ENCODE results near the gene FIZ1.

The FIZ1 gene

GRCh38 chr19:55567708-55568328 lies 31.5 kb downstream of the FIZ1 start:
- no peak overlapping the region for H3K27ac ChIP-seq (replicated peaks)
- no peak for DNase-seq (ENCODE audit: low read depth in 1 of 2, low spot score in 1 of 2)
- TF ChIP-seq SPI1 (IDR thresholded peaks at IDR 0.05; ENCODE audit: borderline replicate concordance, low read depth) (no peak), REST (IDR thresholded peaks at IDR 0.05; ENCODE audit: insufficient replicate concordance, low read depth) (no peak), CTCF (IDR thresholded peaks at IDR 0.05; ENCODE audit: insufficient read depth, low read length) (no peak), POLR2AphosphoS5 (IDR thresholded peaks at IDR 0.05; ENCODE audit: low read depth) (no peak), GABPA (IDR thresholded peaks at IDR 0.05; ENCODE audit: low read depth) (no peak)
- H3K4me3 ChIP-seq (replicated peaks; ENCODE audit: insufficient read depth, low read length): no peak overlapping the region
- no peaks in the 10 kb centered on the region for H3K27me3 ChIP-seq (ENCODE audit: insufficient read depth, poor library complexity, severe bottlenecking)

GRCh38 chr19:55566823-55567222 lies 32.5 kb downstream of the FIZ1 start:
- no peaks in the 10 kb centered on the region for H3K27me3 ChIP-seq (ENCODE audit: insufficient read depth, poor library complexity, severe bottlenecking)
- H3K27ac ChIP-seq (replicated peaks): no peak overlapping the region
- no peak for TF ChIP-seq CTCF (IDR thresholded peaks at IDR 0.05; ENCODE audit: insufficient read depth, low read length)
- TF ChIP-seq POLR2AphosphoS5 (IDR thresholded peaks at IDR 0.05; ENCODE audit: low read depth): no peak
- no peak for TF ChIP-seq SPI1 (IDR thresholded peaks at IDR 0.05; ENCODE audit: borderline replicate concordance, low read depth)
- no peak for TF ChIP-seq GABPA (IDR thresholded peaks at IDR 0.05; ENCODE audit: low read depth)
- TF ChIP-seq REST (IDR thresholded peaks at IDR 0.05; ENCODE audit: insufficient replicate concordance, low read depth): no peak
- no peak for DNase-seq (ENCODE audit: low read depth in 1 of 2, low spot score in 1 of 2)
- no peak overlapping the region for H3K4me3 ChIP-seq (replicated peaks; ENCODE audit: insufficient read depth, low read length)

GRCh38 chr19:55563261-55563690 lies 36.0 kb downstream of the FIZ1 start:
- H3K27me3 ChIP-seq (ENCODE audit: insufficient read depth, poor library complexity, severe bottlenecking): no peaks in the 10 kb centered on the region
- no peak for TF ChIP-seq SPI1 (IDR thresholded peaks at IDR 0.05; ENCODE audit: borderline replicate concordance, low read depth)
- no peak for TF ChIP-seq REST (IDR thresholded peaks at IDR 0.05; ENCODE audit: insufficient replicate concordance, low read depth)
- TF ChIP-seq GABPA (IDR thresholded peaks at IDR 0.05; ENCODE audit: low read depth): no peak
- no peak overlapping the region for H3K4me3 ChIP-seq (replicated peaks; ENCODE audit: insufficient read depth, low read length)
- DNase-seq (ENCODE audit: low read depth in 1 of 2, low spot score in 1 of 2): no peak
- no peak overlapping the region for H3K27ac ChIP-seq (replicated peaks)
